Fibroblast of the conjunctiva (primary cell): Measurements from ENCODE around the gene GJB2.

Experiments
- DNase-seq: peaks from one replicate; pipeline ENCODE4 v3.0.0-alpha.2; 2010; ENCODE audit warnings: low read depth

GJB2 gene

DNA sequence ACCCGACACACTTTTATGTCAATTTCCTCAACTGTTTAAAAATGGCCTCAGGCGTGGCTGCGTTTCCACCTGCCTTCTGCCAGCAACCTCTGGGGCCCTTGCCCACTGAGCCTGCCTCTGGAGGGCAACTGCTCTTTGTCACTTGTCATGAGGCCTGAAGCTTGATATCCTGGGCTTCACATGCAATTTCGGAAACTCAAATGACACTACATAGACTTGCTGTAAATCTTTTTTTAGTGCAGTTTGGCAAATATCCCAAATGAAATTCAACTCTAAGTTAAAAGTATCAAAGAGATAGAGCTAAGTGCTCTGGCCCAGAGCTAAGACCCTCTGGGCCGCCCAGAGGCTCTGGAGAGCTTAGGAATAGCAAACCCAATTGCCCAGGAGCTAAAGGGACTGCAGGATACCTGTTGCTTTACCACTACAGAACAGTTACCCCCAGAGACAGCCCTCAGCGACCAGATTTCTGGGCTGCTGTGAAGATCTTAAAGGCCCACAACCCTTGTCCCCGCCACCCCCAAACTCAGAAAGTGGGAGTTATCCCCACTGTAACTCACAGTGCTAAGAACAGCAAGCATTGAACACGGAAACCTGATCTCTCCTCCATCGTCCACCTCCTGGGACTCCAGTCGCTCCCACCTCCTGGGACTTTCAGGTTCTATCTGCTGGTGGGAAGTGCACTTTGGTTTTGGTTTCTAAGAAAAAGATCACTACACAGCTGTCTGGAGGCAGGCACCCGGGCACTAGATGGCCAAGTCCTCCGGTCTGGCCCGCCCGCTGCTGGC is 51.3 kb downstream of the GJB2 start:
- DNase-seq = no peak

DNA sequence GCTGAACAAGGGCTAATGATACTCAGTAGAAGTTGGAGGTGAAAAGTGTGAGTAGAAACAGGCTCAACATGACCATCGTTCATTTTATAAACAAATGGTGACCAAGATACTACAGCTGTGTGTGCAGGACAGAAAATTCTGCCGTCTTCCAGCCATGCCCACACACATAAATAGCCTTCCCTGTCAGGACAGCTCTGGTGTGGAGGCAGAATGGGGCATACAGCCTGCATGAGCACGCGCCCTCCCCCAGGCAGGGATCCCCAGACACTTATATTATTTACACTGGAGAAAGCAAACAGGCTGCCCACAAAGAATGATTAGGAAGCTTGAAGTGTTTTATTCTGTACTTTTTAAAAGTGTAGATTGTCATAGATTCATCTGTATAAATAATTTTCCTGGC is 52.3 kb downstream of the GJB2 start:
- no peak for DNase-seq

- no peak for DNase-seq
These were observed 54.9 kb downstream of the GJB2 start for GRCh38 chr13:20137875-20138274.
